Measurements from ENCODE around the gene PARP6. TPM values are rescaled to one million over a fixed set of nuclear protein-coding genes. Genes with fewer than 3 reads are reported as not detected.

Gene PARP6
- total and polyA plus RNA-seq, 9 of the 15 experiments (the other 6 are each of a cell fraction or from before 2014, with no cell fraction given), result 14.8 to 83.2 (median 28.3) TPM

DNA sequence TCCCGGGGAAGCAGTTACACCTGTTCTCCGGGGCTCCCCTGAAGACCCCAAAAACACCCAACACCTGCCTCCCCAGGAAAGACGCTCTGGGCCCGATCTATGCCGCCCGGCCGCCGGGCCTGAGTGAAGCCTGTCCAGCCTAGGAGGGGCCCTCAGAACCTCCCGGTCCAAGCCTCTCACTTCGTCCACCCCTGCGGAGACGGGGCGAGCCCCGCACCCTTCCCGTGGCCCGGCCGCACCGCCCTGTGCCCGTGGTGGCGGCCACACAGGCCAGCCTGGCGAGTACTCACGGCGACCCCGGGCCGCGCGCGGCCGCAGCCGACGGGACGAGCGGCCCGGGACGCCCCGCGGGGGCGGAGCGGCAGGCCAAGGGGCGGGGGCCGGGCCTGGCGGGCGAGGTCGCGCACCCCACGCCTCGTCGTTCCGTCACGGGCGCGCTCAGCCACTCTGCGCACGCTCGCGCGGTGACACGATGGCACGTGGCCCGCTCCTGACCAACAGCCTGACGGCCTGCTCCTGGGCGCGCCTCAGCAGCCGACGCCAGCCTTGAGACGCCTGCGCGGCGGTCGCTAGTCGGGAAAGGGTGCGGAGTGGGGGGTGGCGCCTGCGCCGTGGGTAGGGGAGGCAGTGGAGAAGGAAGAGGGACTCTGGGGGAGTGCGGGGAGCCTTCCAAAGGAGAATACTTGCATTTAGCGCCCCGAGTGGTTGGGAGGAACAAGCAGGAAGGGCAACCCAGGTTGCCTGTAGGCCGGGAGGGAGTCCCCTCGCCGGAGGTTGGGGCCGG, at the start of gene PARP6 (continued):
- TF ChIP-seq, protein P1, sequence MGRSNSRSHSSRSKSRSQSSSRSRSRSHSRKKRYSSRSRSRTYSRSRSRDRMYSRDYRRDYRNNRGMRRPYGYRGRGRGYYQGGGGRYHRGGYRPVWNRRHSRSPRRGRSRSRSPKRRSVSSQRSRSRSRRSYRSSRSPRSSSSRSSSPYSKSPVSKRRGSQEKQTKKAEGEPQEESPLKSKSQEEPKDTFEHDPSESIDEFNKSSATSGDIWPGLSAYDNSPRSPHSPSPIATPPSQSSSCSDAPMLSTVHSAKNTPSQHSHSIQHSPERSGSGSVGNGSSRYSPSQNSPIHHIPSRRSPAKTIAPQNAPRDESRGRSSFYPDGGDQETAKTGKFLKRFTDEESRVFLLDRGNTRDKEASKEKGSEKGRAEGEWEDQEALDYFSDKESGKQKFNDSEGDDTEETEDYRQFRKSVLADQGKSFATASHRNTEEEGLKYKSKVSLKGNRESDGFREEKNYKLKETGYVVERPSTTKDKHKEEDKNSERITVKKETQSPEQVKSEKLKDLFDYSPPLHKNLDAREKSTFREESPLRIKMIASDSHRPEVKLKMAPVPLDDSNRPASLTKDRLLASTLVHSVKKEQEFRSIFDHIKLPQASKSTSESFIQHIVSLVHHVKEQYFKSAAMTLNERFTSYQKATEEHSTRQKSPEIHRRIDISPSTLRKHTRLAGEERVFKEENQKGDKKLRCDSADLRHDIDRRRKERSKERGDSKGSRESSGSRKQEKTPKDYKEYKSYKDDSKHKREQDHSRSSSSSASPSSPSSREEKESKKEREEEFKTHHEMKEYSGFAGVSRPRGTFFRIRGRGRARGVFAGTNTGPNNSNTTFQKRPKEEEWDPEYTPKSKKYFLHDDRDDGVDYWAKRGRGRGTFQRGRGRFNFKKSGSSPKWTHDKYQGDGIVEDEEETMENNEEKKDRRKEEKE (IDR thresholded peaks at IDR 0.05; ENCODE audit: borderline replicate concordance in 1 of 2, control insufficient read depth in 1 of 2, low read depth in 2 of 2, low read length in 1 of 2), result peak in 1 of 2 experiments; percentile 84; a peak in 1 of 4 replicates
- no peak for TF ChIP-seq RBM15 (IDR thresholded peaks at IDR 0.05; ENCODE audit: insufficient read depth, low read length)
- no peak for TF ChIP-seq SRSF9 (IDR thresholded peaks at IDR 0.05; ENCODE audit: borderline replicate concordance, low read depth, low read length)
- TF ChIP-seq DPF2 (IDR thresholded peaks at IDR 0.05), result peak; percentile 39; the same call in 1 of the 2 replicates
- TF ChIP-seq SRSF1 (IDR thresholded peaks at IDR 0.05; ENCODE audit: low read depth, low read length), result no peak
- TF ChIP-seq, protein P2, sequence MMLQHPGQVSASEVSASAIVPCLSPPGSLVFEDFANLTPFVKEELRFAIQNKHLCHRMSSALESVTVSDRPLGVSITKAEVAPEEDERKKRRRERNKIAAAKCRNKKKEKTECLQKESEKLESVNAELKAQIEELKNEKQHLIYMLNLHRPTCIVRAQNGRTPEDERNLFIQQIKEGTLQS (IDR thresholded peaks at IDR 0.05), result no peak
- TF ChIP-seq, protein P2 (CRISPR knock-in tag; conservative IDR thresholded peaks at IDR 0.05), result no peak
- TF ChIP-seq SIRT6 (IDR thresholded peaks at IDR 0.05; ENCODE audit: low read depth, low read length), result no peak
- no peak for TF ChIP-seq ZNF408 (CRISPR knock-in tag; IDR thresholded peaks at IDR 0.05; ENCODE audit: low read depth)
- no peak for TF ChIP-seq ZNF217 (CRISPR knock-in tag; IDR thresholded peaks at IDR 0.05)
- TF ChIP-seq THRA (IDR thresholded peaks at IDR 0.05), result no peak
- no peak for TF ChIP-seq ZNF280B (CRISPR knock-in tag; IDR thresholded peaks at IDR 0.05)
- no peak; the same call in 1 of the 2 replicates for TF ChIP-seq TCF7L2 (IDR thresholded peaks at IDR 0.05; ENCODE audit: low read depth, low read length)
- TF ChIP-seq MLLT1 (IDR thresholded peaks at IDR 0.05), result no peak
- peak; percentile 97 for TF ChIP-seq CXXC5 (CRISPR knock-in tag; IDR thresholded peaks at IDR 0.05)
- no peak for TF ChIP-seq BRD9 (IDR thresholded peaks at IDR 0.05; ENCODE audit: low read depth, partially characterized antibody)
- no peak for TF ChIP-seq SNIP1 (IDR thresholded peaks at IDR 0.05; ENCODE audit: low read depth)
- TF ChIP-seq ZNF561 (CRISPR knock-in tag; conservative IDR thresholded peaks at IDR 0.05), result no peak
